Neural cell (in vitro differentiated cells): Measurements from ENCODE around the gene RCAN1.

Experiments used
- CTCF ChIP-seq: fragments of 450-650 bp; IDR thresholded peaks from 2 replicates; pipeline ENCODE4 v1.5.1; 2014; ENCODE audit warnings: antibody characterized with exemption, mild to moderate bottlenecking, moderate library complexity; ENCODE audit not compliant: poor library complexity, severe bottlenecking
- EP300 ChIP-seq: fragments of 450-650 bp; conservative IDR thresholded peaks from 2 replicates; pipeline ENCODE4 v1.6.1; 2014; ENCODE audit warnings: antibody characterized with exemption, mild to moderate bottlenecking, moderate library complexity; ENCODE audit not compliant: poor library complexity, severe bottlenecking
- TAF1 ChIP-seq: IDR thresholded peaks from 2 replicates; pipeline ENCODE4 v1.6.1; 2012; ENCODE audit warnings: low read depth

- no peak for TF ChIP-seq CTCF
- TF ChIP-seq TAF1, result no peak
- no peak for TF ChIP-seq EP300
These were observed 92.6 kb downstream of the RCAN1 start for GRCh38 chr21:34522284-34522683.
